HG03095 (cell line): Measurements from ENCODE around the gene ARID1B.
"Not testable (repeated sequence)": the region's sequence is repeated elsewhere in the genome, so short reads cannot be mapped to it uniquely, and the experiment has no call there.

Experiments used
- ATAC-seq: cut with Tn5 transposase; IDR thresholded peaks from one replicate; pipeline ENCODE4 v1.9.1; 2021; ENCODE audit warnings: moderate library complexity; ENCODE audit not compliant: unreplicated experiment

The ARID1B gene

DNA sequence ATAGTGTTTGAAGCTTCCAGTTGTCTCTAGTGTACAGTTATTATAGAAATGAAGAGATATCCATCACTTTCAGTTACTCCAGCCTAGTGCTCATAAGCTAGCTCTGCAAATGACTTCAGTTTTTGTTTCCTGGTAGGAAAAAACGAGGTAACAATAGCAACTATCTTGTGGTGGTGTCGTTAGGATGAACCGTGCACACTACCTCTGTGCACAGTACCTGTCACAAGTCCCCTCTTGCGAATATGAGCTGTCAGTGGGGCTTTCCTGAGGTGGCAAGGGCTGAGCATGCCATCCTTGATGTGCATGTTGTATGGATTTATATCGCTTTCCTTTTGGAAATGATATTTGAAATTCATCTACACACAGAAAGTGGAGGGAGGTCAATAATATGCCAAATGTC lies 151.8 kb downstream of the ARID1B start:
- no peak for ATAC-seq

DNA sequence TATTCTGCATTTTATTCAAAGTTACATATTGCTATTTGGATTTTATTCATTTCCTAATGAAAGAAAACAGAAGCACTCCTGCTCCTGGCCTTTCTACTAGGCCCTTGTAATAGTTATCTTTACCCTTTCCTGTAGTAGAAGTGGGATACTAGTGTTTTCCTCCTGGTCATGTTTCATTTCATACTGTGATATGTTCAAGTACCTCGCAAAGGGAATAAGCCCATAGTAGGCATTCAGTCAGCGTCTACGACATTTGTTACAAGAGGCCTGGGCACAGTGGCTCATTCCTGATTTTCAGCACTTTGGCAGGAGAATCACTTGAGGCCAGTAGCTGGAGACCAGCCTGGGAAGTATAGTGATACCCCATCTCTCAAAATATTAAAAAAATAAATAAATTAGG lies 154.1 kb downstream of the ARID1B start:
- ATAC-seq: no peak

DNA sequence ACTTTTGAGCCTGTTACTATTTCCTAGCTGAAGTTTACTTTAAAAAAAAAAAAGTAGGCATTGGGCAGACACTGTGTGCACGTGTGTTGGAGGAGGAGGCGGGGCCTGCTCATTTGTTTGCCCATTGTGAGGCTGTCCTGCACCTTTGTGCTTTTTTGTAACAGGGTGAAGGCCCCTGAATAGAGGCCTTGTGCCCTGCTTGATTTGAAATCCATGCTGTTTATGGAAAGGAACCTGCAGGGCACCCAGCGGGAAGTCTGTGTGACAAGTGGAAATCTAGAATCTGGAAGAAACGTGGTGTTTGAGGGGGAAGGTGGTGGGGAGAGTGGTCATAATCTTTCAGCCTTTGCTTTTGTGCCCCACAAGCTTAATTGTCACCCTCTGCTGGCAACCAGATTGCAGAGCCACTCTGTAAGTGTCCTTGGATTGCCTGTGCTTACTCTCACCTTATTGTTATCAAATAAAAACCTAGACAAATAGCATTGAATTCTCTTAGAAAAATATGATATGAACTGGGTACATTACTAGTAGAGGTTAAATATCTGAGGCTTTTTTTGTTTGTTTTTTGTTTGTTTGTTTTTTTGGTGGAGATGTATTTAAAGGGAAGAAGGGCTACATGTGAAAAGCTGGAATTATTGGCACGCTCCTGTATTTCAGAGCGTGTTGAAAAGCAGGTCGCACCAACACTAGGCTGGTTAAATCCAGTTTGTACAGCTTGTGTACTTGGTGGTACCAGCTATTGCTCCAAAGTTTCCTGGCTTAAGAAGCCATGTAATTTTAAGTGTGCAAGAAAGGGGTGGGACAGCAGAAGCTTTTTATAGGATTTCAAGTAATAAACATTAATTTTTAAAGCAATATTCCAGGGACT lies 156.3 kb downstream of the ARID1B start:
- ATAC-seq: no peak

DNA sequence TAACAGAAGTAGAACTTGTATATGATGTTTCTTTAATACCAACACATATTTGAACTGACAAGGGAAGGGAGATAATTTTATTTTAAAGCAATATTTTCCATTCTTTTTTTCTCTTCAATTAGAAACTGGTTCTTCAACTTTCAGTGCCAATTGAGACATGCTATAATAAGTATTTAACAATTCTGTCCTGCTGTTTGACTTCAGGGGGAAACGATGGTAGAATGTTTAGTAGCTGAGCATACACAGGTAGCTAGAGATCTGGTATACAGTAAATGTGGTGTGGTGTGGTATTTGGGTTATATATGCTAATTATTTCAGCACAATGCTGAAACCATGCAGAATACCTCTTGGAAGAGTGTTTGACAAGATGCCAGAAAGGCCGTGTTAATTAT lies 156.9 kb downstream of the ARID1B start:
- ATAC-seq: no peak

DNA sequence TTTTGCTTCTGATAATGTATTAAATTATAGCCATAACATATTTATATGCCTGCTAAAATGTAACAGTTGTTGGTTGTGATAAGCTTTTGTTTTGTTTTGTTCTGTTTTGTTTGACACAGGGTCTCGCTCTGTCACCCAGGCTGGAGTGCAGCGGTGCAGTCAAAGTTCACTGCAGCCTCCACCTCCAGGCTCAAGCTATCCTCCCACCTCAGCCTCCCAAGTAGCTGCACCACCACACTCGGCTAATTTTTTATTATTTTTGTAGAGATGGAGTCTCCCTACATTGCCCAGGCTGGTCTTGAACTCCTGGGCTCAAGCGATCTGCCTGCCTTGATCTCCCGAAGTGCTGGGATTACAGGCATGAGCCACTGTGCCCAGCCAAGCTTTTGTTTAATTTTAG lies 157.8 kb downstream of the ARID1B start:
- ATAC-seq: no peak

DNA sequence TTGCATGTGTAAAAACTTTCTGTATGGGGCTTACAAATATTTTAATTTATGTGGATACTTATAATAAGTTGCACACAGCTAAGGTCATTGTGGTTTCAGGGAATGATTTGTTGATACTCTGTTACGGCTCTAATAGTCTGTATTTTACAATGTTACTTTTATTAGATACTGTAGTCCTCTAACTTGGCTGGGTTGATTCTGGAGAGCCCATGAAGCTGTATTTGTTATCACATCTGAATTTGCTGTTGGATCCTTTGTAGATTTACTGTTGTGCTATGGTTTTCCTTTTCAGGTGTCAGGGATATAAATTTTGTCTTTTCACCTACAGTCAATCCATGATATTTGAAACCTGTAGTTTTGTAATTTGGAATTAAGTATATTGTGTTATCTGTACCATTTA lies 161.0 kb downstream of the ARID1B start:
- no peak for ATAC-seq

DNA sequence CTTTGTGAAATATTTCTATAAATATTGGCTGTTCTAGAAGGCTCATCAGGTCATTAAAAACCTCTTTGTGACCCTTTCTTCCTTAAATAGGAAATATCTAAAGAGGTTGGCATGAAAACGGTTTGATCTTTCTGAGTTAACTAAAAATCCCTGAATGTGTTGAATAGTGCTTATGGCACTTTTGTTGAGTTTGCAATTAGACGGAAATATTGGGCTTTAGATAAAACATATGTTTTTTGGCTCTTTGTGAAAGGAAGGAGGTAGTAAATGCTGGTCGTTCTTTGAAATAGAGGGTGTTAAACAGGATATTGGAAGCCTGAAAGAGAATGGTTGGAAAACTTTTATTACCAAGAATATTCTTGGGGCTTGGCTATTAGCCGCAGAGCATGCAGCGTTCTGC lies 163.0 kb downstream of the ARID1B start:
- no peak for ATAC-seq

DNA sequence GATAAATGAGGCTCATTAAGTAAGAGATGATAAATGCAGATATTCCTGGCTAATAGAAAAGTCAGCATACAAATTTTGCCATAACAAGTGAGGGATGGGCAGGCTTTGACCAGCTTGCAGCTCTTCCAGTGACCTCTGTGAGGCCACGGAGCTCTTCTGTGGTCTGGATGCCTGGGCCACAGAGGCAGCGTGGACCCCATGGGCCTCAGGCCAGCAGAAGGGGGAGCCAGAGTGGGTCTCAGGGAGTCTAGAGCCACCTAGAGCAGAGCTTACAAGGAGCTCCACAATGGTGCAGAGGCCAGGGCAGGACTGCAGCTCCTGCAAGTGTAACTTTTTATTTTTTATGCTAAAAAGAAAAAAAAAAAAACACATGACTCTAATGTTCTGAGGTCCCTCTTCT lies 165.1 kb downstream of the ARID1B start:
- ATAC-seq: no peak

DNA sequence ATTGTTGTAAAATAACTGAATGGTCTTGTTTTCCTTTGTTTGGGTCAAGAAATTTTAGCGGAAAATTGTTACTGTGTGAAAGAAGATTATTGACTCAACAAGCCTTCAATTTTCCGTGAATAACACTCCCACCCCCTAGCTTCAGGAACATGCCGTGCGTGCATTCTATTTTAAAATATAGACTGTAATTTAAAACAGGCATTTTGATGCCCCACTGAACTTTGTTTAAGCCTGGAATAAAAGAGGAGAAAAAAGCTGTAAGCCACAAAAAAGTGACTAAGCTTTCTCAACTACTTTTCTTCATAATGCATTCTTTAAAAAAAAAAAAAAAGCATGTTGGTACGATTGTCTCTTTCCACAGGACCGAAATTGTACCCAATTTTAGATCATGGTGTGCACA lies 166.0 kb downstream of the ARID1B start:
- ATAC-seq: no peak

DNA sequence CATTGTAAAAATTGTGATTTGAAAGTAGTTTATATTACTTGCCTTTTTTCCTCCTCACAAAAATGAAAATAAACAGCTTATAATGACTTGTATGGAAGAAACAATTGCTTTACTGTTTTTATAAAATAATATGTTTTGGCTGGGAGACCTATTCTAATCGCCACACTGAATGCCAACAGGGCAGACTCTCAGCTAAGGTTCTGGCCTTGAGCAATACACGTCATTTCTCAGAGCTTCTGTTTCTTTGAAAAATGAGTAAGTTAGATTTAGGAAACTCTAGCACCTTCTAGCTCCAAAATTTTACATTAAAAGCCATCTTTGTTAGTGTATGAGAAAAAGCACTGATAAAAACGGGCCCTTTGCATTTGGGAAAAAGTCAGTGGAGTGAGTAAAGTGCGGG lies 166.6 kb downstream of the ARID1B start:
- no peak for ATAC-seq

DNA sequence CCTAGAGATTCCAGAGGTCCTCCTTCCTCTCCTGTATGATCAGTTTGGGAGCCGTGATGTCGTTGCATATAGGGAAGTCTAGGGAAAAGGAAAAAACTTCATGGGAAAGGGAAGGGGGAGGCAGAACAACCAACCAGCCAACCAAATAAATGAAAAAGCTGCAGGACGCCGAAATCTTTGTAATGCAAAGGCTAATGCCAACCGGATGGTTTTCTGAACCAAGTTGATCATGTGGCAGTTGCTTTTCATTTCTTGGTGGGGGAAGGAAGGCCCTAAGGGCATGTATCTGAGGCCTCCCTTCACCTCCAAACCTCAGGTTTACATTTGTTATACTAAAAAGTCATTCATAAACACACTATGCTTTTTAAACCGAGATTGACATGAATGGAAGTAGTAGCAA lies 167.2 kb downstream of the ARID1B start:
- no peak for ATAC-seq

DNA sequence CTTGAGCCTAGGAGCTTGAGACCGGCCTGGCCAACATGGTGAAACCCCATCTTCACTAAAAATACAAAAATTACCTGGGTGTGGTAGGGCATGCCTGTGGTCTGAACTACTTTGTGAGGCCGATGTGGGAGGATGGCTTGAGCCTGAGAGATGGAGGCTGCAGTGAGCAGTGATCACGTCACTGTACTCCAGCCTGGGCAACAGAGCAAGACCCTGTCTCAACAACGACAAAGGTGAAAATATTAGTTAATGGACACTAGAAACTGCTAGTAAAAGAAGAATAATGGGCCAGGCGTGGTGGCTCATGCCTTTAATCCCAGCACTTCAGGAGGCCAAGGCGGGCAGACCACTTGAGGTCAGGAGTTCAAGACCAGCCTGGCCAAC lies 168.6 kb downstream of the ARID1B start:
- not testable (repeated sequence) for ATAC-seq

DNA sequence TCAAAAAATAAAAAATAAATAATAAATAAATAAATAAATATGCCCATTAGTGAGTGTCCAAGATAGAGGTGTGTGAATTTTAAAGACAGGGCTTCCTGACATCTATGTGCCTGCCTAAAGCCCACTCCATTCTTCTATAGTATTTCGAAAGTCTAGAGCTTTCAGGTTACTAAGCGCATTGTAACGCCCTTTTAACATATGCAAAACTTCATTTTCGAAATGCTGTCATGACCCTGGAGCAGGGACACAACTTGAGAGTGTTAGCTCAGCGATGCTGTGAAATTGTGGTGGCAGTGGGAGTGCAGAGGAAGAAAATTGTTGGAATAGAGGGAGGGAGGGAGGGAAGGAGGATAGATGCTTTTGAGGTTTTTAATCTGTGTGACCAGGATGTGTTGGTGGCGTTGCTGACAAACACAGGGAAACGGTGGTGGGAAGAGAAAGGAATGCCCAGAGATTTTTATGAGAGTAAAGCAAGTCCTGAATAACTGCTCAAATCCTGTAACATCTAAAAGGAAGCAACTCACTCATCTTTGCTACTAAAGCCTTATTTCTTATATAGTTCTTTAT lies 169.3 kb downstream of the ARID1B start:
- ATAC-seq: no peak

DNA sequence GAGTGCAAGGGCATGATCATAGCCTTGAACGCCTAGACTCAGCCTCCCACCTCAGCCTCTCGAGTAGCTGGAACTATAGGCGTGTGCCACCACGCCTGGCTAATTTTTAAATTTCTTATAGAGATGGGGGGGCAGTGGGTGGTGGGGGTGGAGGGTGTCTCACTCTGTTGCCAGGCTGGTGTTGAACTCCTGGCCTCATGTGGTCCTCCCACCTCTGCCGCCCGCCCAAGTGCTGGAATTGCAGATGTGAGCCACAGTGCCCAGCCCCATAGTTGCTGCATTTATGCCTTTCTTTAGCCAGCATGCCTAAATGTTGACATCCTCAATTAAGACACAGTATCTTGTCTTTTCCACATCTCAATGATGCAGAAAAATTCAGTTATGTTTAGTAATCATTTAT lies 171.1 kb downstream of the ARID1B start:
- no peak for ATAC-seq

DNA sequence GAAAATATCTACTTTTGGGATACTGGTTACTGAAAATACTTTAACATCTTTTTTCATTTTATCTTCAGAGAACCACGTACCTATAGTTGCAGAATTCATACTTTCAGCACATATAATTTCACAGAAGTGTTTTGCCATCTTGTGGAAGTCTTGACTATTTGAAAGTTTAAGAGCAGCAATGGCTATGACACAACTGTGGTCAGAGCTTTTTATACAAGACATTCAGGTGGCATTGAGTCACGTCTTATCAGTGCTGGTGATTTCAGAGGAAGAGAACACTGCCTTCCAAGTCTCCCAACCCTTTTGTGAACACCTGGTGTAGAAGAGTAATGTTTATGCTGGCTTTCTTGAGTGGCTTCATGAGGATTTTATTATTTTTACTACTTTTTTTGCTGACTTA lies 171.6 kb downstream of the ARID1B start:
- no peak for ATAC-seq

DNA sequence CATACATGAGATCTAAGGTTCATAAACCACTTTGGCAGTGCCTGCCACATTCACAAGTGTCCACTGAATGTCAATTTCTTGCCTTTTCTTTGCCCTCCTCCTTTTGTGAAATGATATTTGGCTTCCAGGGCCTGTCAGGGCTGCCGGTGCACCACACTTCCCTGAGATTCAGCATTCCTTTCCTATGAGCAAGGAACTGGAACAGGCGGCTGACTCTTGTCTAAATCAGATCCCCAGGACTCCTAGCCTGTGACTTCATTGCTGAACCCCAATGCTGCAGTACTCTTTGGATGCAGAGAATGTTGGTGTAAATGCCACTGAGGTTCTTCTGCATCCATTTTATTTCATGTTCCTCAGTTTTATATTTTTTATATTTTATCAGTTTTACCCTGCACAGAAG lies 172.2 kb downstream of the ARID1B start:
- no peak for ATAC-seq

DNA sequence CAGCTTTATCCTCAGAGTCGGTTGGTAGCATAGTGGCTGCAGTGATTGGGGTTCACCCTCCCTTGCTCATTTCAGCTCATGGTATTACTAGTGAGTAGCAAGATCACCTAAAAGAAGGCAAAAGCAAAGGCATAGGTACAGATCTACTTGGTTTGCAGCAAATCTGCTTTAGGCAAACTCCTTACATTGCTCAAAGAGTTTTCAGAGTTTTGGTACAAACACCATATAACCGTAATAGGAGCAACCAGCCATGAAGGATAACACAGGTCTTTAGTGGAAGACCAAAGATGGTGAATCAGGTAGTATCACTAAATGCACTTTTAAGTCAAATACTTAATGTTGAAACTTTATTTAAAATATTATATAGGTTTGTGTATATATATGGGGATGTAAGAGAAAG lies 172.9 kb downstream of the ARID1B start:
- no peak for ATAC-seq

DNA sequence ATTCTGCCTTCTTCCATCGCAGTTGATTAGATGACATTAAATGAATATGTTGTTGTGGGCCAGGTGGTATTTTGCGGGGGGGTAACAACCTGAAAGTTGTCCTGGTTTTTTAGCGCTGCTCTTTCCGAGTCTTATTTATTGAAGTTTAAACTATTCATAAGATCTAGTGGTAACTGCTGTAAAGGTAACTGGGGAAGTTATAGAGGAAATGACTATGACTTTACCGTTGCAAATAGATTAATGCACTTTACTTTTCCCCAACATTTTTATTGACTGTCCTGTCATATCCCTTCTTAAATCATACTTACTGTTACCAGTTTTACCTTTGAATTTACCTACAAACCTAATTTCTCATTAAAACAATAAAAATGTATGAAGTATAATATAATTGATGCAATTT lies 173.4 kb downstream of the ARID1B start:
- ATAC-seq: no peak

DNA sequence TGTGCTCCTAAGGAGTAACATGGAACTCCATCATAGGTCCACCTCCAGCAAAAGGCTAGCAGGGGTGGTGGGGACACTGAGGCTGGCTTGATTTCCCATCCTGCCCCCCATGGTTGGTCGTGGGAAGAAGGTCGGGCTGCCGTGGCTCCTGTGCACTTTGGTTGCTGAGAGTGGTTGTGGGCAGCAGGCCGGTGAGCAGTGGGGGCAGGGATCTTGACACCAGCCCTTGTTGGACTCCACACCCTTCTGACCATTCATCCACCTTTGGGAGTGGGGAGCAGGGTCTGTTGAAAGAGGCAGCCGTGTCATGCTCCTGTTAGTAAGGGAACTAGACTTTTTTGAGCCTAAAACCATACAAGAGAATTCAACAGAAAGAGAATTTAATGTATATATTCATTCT lies 175.2 kb downstream of the ARID1B start:
- no peak for ATAC-seq

DNA sequence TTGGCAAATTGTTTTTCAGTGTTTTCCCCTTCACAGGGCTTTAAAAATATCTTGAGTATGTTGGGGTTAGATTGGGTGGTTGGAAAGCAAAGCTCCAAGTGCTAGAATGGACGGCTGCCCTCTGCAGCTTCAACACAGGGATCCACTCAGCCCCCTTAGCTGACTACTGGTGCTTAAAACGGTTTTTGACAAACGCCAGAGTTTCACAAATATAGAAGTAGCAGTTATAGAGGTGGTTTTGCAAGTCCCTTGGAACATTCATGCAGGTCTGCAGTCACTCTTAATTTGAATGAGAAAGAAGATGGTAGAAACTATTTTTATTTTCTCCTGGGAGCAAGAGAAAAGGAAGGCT lies 175.9 kb downstream of the ARID1B start:
- ATAC-seq: no peak

DNA sequence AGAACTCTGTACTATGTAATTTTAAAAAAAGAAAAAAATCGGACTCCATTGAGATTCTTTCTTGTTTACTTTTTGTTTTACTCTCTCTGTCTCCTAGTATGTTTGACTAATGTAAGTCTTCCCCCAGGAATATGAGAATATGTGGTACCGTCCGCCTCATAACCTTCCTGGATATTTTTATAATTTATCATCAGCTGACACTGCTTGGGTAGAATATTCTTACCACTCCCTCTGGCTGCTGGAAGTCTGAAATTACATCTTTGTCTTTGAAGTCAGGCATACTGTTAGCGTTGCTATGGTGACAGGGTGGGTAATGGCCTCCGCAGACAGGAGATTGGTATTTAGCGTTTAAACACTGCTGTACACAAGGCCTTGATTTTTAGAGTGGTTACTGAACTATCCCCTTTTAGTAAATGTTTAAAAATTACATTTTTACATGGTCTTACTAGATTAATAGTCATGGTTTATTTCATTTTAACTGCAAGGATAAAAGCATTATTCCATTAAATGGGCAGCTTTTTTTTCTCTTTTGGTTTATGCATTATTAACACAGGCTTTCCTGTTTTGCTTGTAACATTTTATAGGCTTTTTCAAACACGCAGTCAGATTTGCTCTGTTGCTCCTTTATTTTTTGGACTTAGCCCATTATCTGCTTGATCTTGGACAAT lies 176.4 kb downstream of the ARID1B start:
- ATAC-seq: no peak

DNA sequence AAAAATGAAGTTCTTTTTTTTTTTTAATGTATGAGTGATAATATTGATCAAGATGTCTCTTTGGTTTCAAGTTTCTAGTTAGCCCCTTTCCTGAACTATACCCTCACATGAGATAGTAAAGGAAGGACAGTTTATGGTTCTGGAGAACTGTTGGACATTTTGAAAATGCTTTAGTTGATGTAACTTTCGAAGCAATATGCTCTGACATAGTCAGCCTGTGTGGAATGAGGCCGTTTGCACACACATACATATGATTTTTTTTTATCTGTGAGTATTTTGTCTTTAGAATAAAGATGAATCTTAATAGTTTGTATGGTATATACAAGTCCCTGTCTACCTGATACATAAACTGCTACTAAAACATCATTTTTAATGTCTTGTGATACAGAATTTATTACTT lies 177.0 kb downstream of the ARID1B start:
- no peak for ATAC-seq
